GM20000 (cell line): Measurements from ENCODE around the gene KCTD12.

ENCODE experiments used
- DNase-seq: peaks from one replicate; pipeline ENCODE4 v3.0.0; 2012; ENCODE audit warnings: low spot score
- TF ChIP-seq, protein P1 (sequence below): IDR thresholded peaks from 2 replicates; pipeline ENCODE4 v1.5.1; 2012; ENCODE audit warnings: mild to moderate bottlenecking, control low read depth; ENCODE audit errors: extremely low read depth, missing control alignments

KCTD12 gene

DNA sequence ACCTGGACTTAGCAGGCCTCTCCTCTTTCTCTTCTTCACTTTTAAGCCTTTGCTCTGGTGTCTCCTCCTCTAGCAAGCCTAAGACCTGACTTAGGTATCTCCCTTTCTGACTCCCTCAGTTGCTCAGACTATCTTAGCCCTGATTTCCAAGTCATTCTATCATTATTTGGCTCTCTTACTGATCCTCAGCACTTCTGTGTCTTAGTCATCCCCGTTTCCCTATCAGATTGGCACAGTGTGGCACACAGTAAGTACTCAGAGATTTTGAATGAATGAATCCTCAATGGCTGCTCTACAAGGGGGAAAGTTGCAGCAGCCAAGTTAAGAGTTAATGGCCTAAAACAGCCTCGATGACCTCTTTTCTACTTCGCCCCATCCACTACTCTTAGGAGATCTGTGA lies 8.2 kb downstream of the KCTD12 start:
- DNase-seq = no peak
- TF ChIP-seq, protein P1, sequence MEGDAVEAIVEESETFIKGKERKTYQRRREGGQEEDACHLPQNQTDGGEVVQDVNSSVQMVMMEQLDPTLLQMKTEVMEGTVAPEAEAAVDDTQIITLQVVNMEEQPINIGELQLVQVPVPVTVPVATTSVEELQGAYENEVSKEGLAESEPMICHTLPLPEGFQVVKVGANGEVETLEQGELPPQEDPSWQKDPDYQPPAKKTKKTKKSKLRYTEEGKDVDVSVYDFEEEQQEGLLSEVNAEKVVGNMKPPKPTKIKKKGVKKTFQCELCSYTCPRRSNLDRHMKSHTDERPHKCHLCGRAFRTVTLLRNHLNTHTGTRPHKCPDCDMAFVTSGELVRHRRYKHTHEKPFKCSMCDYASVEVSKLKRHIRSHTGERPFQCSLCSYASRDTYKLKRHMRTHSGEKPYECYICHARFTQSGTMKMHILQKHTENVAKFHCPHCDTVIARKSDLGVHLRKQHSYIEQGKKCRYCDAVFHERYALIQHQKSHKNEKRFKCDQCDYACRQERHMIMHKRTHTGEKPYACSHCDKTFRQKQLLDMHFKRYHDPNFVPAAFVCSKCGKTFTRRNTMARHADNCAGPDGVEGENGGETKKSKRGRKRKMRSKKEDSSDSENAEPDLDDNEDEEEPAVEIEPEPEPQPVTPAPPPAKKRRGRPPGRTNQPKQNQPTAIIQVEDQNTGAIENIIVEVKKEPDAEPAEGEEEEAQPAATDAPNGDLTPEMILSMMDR = no peak

DNA sequence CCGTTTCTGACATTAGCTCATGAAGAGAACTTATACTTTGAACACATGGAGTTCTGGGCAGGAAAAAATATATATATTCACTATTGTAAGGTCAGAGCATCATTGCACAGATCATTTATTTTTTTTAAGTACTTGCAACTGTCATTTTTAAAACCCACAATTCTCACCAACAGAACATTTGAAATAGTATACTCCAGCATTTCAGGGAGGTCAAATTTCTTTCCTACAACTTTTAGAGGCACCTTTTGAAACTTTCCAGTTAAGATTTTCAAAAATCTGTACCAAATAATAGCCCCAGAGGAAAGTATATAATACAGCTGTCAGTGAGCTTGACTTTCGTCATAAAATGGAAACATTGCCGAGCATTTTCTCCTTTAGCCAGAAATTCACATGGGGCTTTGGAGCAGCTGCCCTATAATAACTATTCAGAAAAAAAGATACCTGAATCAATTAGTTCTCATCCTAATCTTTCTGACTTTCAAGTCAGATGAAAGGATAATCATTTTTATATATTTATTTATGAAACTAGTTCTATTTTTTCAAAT lies 10.9 kb downstream of the KCTD12 start:
- TF ChIP-seq, protein P1 = no peak
- no peak for DNase-seq

DNA sequence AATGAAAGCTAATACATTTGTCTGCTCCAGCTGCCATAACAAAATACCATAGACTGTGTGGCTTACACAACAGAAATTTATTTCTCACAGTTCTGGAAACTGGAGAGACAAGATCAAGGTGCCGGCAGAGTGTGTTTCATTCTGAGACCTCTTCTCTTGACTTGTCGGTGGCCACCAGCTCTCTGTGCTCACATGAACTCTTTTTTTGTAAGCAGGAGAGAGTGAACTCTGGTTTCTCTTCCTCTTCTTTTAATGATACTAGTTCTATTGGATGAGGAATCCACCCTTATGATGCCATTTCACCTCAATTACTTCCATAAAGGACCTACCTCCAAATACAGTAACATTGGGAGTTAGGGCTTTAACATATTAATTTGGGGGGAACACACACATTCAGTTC lies 11.7 kb downstream of the KCTD12 start:
- TF ChIP-seq, protein P1 = no peak
- DNase-seq = peak; percentile 28

- TF ChIP-seq, protein P1 = no peak
- no peak for DNase-seq
Observed at GRCh38 chr13:76873445-76873844, 12.8 kb downstream of the KCTD12 start.

DNA sequence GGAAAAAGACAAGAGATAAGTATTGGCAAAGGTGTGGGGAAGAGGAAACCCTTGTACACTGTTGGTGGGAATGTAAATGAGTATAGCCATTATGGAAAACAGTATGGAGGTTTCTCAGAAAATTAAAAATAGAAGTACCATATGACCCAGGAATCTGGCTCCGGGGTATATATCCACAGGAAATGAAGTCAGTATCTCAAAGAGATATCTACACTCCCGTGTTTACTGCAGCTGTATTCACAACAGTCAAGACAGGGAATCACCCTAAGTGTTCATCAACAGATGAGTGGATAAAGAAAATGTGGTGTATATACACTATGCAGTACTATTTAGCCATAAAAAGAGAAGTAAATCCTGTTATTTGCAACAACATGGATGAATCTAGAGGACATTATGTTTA lies 13.5 kb downstream of the KCTD12 start:
- TF ChIP-seq, protein P1 = no peak

GRCh38 chr13:76871432-76871831 lies 14.8 kb downstream of the KCTD12 start:
- TF ChIP-seq, protein P1 = no peak
- no peak for DNase-seq

More for the DNA sequence above, 13.5 kb downstream of the KCTD12 start:
- no peak for DNase-seq

DNA sequence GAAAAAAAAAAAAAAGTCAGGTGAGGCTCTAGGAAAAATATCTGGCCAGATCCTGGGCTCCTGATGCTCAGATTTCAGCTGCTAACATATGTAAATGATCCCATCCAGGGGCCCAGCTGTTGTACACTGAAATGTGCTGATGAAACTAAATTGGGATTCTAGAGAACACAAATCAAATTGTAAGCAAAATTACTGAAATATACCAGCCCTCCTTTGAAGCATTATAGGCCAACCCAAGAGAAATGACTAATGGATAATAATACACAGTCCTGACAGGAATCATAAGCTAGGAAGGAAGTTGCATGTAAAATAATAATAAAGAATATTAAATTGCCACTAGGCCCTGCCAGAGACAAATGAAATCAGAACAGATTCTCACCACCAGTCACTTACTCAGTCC lies 17.8 kb downstream of the KCTD12 start:
- no peak for DNase-seq
- TF ChIP-seq, protein P1 = no peak
